MM.1S (cell line): ENCODE results near the gene COQ9.

Source experiments
- DNase-seq: peaks from one replicate; pipeline ENCODE4 v3.0.0-alpha.2; 2015
- H2AFZ ChIP-seq: fragments of 300-600 bp; sonication (generic); 2 replicates; pipeline ENCODE4 v1.6.0; 2016; ENCODE audit warnings: antibody characterized with exemption, low read length
- H3F3A ChIP-seq: fragments of 300-600 bp; sonication (generic); 2 replicates; pipeline ENCODE4 v1.6.1; 2016; ENCODE audit warnings: mild to moderate bottlenecking, antibody characterized with exemption, low read length, moderate library complexity, mixed read lengths; ENCODE audit not compliant: insufficient read depth
- H3K27ac ChIP-seq: fragments of 300-600 bp; sonication (generic); 2 replicates; pipeline ENCODE4 v1.5.1; 2016; ENCODE audit warnings: mild to moderate bottlenecking, low read length
- H3K27me3 ChIP-seq: fragments of 300-600 bp; sonication (generic); replicated peaks from 2 replicates; pipeline ENCODE4 v1.6.0; 2016; ENCODE audit warnings: low read length; ENCODE audit not compliant: insufficient read depth
- H3K36me3 ChIP-seq: fragments of 300-600 bp; sonication (generic); replicated peaks from 2 replicates; pipeline ENCODE4 v1.6.1; 2016; ENCODE audit warnings: mild to moderate bottlenecking, low read length, mixed read lengths; ENCODE audit not compliant: insufficient read depth
- H3K4me1 ChIP-seq: fragments of 300-600 bp; sonication (generic); 2 replicates; pipeline ENCODE4 v1.6.1; 2016; ENCODE audit warnings: low read length, mixed read lengths
- H3K4me2 ChIP-seq: fragments of 300-600 bp; sonication (generic); 2 replicates; pipeline ENCODE4 v1.6.0; 2016; ENCODE audit warnings: low read depth, low read length
- H3K4me3 ChIP-seq: fragments of 300-600 bp; sonication (generic); 2 replicates; pipeline ENCODE4 v1.5.1; 2016; ENCODE audit warnings: low read length, mixed read lengths
- H3K79me2 ChIP-seq: fragments of 300-600 bp; sonication (generic); 2 replicates; pipeline ENCODE4 v1.6.1; 2016; ENCODE audit warnings: mixed run types, low read length, mixed read lengths
- H3K9ac ChIP-seq: fragments of 300-600 bp; sonication (generic); 2 replicates; pipeline ENCODE4 v1.6.1; 2016; ENCODE audit warnings: low read length, mixed read lengths
- H3K9me2 ChIP-seq: fragments of 300-600 bp; sonication (generic); replicated peaks from 2 replicates; pipeline ENCODE4 v1.6.1; 2016; ENCODE audit warnings: mild to moderate bottlenecking, low read length, mixed read lengths; ENCODE audit not compliant: insufficient read depth
- H3K9me3 ChIP-seq: fragments of 300-600 bp; sonication (generic); replicated peaks from 2 replicates; pipeline ENCODE4 v1.6.1; 2016; ENCODE audit warnings: mild to moderate bottlenecking, low read length, mixed read lengths; ENCODE audit not compliant: insufficient read depth
- H4K20me1 ChIP-seq: fragments of 300-600 bp; sonication (generic); 2 replicates; pipeline ENCODE4 v1.6.1; 2016; ENCODE audit warnings: mild to moderate bottlenecking, low read length, moderate library complexity, mixed read lengths; ENCODE audit not compliant: insufficient read depth
- EZH2 ChIP-seq: fragments of 300-600 bp; sonication (generic); optimal IDR thresholded peaks from 2 replicates; pipeline ENCODE3; 2017; ENCODE audit warnings: low read depth, mild to moderate bottlenecking, antibody characterized with exemption, low read length, mixed read lengths
- EZH2phosphoT487 ChIP-seq: fragments of 300-600 bp; sonication (generic); IDR thresholded peaks from 2 replicates; pipeline ENCODE4 v1.6.1; 2018; ENCODE audit warnings: antibody characterized with exemption, low read length
- TF ChIP-seq, protein P1 (sequence below): fragments of 300-600 bp; sonication (generic); IDR thresholded peaks from 2 replicates; pipeline ENCODE4 v1.5.1; 2016; ENCODE audit warnings: antibody characterized with exemption, low read length, mixed read lengths

Gene COQ9

DNA sequence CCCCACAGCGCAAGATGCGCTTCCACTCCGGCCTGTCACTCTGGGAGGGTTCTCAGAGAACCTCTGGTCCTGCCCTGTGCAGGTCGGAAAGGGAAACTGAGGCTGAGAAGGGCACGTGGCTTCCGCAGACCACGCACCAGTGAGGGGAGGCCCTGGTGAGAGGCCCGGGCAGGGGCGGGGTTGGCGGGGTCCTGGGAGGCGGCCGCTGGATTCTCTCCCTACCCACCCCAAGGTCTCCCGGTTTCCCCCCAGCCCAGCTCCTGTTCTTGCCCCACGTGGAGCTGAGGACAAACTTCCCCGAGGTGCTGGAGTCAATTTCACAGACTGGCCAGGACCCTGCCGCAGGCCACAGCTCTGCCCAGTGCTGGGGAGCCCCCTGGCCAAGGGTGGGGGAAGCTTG is 31.2 kb upstream of the COQ9 start:
- Histone ChIP-seq H3K9me3 (no peaks in the 10 kb centered on the region), H3K27ac (no peak overlapping the region), H3K27me3 (peaks cover 19% of the 10 kb centered on the region; the same call in 1 of the 2 replicates), H3K36me3 (no peaks in the 10 kb centered on the region), H3K79me2 (no peaks in the 10 kb centered on the region), H3K9me2 (no peaks in the 10 kb centered on the region), H3K9ac (no peak overlapping the region), H3F3A (no peaks in the 10 kb centered on the region), H2AFZ (no peak overlapping the region; the same call in 1 of the 2 replicates), H3K4me3 (no peak overlapping the region), H3K4me2 (no peak overlapping the region), H4K20me1 (no peaks in the 10 kb centered on the region), H3K4me1 (no peaks in the 10 kb centered on the region)
- DNase-seq = no peak
- TF ChIP-seq EZH2phosphoT487 (no peak), EZH2 (no peak)
- TF ChIP-seq, protein P1, sequence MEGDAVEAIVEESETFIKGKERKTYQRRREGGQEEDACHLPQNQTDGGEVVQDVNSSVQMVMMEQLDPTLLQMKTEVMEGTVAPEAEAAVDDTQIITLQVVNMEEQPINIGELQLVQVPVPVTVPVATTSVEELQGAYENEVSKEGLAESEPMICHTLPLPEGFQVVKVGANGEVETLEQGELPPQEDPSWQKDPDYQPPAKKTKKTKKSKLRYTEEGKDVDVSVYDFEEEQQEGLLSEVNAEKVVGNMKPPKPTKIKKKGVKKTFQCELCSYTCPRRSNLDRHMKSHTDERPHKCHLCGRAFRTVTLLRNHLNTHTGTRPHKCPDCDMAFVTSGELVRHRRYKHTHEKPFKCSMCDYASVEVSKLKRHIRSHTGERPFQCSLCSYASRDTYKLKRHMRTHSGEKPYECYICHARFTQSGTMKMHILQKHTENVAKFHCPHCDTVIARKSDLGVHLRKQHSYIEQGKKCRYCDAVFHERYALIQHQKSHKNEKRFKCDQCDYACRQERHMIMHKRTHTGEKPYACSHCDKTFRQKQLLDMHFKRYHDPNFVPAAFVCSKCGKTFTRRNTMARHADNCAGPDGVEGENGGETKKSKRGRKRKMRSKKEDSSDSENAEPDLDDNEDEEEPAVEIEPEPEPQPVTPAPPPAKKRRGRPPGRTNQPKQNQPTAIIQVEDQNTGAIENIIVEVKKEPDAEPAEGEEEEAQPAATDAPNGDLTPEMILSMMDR = no peak

DNA sequence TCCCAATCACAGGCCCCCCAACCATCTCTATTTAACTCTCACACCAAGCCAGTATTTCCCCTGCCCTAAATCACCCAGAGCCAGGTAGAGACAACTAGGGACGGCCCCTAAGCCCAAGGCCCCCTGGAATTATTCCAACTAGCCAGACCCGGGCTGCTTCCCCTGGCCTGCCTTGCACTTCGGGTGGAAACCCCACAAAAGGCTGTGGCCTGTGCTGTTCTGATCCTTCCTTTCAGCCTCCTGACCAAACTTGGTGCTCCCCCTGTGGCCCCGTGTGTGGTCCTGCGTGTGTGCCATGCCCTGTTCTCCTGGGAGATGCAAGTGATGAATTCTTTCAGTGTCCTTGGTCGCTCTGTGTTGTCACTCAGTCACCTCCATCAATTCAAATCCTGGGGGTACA is 27.8 kb upstream of the COQ9 start:
- no peak overlapping the region for H3K4me3 ChIP-seq
- H3K4me2 ChIP-seq = no peak overlapping the region
- peak overlapping the region; percentile 65; the same call in 1 of the 2 replicates for H2AFZ ChIP-seq

DNA sequence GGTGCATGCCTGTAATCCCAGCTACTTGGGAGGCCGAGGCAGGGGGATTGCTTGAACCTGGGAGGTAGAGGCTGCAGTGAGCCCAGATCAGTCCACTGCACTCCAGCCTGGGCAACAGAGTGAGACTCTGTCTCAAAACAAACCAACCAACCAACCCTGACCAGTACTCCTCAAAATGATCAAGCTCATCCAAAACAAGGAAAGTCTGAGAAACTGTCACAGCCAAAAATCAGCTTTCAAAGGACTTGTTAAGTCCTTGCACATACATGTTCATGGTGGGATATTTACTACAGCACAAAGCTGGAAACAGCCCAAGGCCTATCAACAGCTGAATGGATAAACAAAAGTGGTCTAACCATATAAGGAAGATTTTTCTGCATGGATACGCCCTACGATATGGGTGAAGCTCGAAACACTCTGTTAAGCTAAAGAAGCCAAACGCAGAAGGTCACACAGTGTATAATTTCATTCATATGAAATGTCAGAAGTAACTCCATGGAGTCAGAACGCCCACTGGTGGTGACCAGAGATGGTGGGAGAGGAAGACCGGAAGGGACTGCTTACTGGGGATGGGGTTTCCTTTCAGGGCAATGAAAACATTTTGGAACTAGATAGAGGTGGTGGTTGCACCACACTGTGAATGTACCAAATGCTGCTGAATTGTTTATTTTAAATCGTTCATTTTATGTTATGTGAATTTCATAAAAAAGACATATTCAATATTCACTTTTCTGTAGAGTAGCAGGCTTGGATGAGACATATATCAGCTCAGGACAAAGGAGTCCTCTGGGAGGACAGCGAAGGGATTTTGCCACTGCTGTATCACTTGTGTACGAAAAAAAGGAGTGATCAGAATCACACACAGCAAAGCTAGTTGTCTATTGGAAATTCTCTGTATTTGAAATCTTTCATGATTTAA is 25.0 kb upstream of the COQ9 start:
- H3K4me2 ChIP-seq = no peak overlapping the region
- H3K27ac ChIP-seq = no peak overlapping the region
- H3K27me3 ChIP-seq = no peaks in the 10 kb centered on the region
- H3K79me2 ChIP-seq = no peaks in the 10 kb centered on the region
- no peaks in the 10 kb centered on the region for H3K9me2 ChIP-seq
- H2AFZ ChIP-seq = no peak overlapping the region
- H3F3A ChIP-seq = no peaks in the 10 kb centered on the region
- H3K4me3 ChIP-seq = no peak overlapping the region
- H3K36me3 ChIP-seq = no peaks in the 10 kb centered on the region
- TF ChIP-seq EZH2 (no peak), EZH2phosphoT487 (no peak)
- TF ChIP-seq, protein P1 = peak; percentile 34
- DNase-seq = no peak
- no peaks in the 10 kb centered on the region for H3K9me3 ChIP-seq
- H4K20me1 ChIP-seq = no peaks in the 10 kb centered on the region
- no peak overlapping the region for H3K9ac ChIP-seq
- no peaks in the 10 kb centered on the region for H3K4me1 ChIP-seq

More for the DNA sequence above, 27.8 kb upstream of the COQ9 start:
- Histone ChIP-seq H3K9ac (no peak overlapping the region), H3K27ac (no peak overlapping the region), H4K20me1 (no peaks in the 10 kb centered on the region), H3K9me3 (no peaks in the 10 kb centered on the region), H3K36me3 (no peaks in the 10 kb centered on the region), H3K9me2 (no peaks in the 10 kb centered on the region), H3K79me2 (no peaks in the 10 kb centered on the region), H3F3A (no peaks in the 10 kb centered on the region), H3K4me1 (no peaks in the 10 kb centered on the region), H3K27me3 (no peaks in the 10 kb centered on the region)
- DNase-seq = no peak
- TF ChIP-seq, protein P1 = no peak
- no peak for TF ChIP-seq EZH2
- TF ChIP-seq EZH2phosphoT487 = no peak
